Right lobe of liver (tissue), 6 donors: ENCODE measurements around the gene NDUFS3. TPM values are rescaled to one million over a fixed set of nuclear protein-coding genes. Genes with fewer than 3 reads are reported as not detected.

ENCODE experiments used
- ATAC-seq, 4 donors: fragments of 200-7000 bp; cut with Tn5 transposase; one replicate each; pipeline ENCODE4 v1.9.1; 2020; ENCODE audit warnings: mild to moderate bottlenecking in 4 of 4, moderate library complexity in 4 of 4
- DNase-seq, 3 donors: peaks; one replicate each; pipeline ENCODE4 v3.0.0-alpha.2; 2020
- H3K27ac ChIP-seq, 3 donors: fragments of 200-600 bp; one replicate each; pipeline ENCODE4 v1.8.0; 2022
- H3K27me3 ChIP-seq, 2 donors: fragments of 200-600 bp; one replicate each; pipeline ENCODE4 v1.8.0; 2022
- H3K36me3 ChIP-seq, 4 donors: fragments of 200-600 bp; sonication (generic) in 1 of 4; one replicate each; pipeline versions ENCODE4 v1.5.1 to v1.8.0; 2017 to 2022; ENCODE audit warnings: control low read depth in 1 of 4
- H3K4me1 ChIP-seq, 4 donors: fragments of 200-600 bp; sonication (generic) in 1 of 4; one replicate each; pipeline versions ENCODE4 v1.5.1 to v1.8.0; 2017 to 2022; ENCODE audit warnings: control low read depth in 1 of 4
- H3K4me3 ChIP-seq, 3 donors: fragments of 200-600 bp; one replicate each; pipeline ENCODE4 v1.8.0; 2022
- H3K9me3 ChIP-seq, 4 donors: fragments of 200-600 bp; sonication (generic) in 1 of 4; one replicate each; pipeline versions ENCODE4 v1.5.1 to v1.8.0; 2017 to 2022; ENCODE audit warnings: control low read depth in 1 of 4
- POLR2A ChIP-seq: fragments of 450-650 bp; IDR thresholded peaks from one replicate; pipeline ENCODE4 v1.6.1; 2017; ENCODE audit warnings: antibody characterized with exemption, mild to moderate bottlenecking
- WGBS: methylation state at CpG from one replicate; pipeline ENCODE4 v1.1.6; 2018; ENCODE audit warnings: low coverage, low lambda C conversion rate; ENCODE audit not compliant: insufficient coverage; ENCODE audit errors: missing lambda C conversion rate; 5-methylcytosine and 5-hydroxymethylcytosine counted together
- intact Hi-C, 2 donors: fragments of 100-400 bp; cut with DNase I; formaldehyde crosslinking; loops; one replicate each; pipeline versions ENCODE4 v1.11.2 to v1.14.1; 2022
- total RNA-seq, 6 experiments: library from RNA; depleted of rRNA in 2 of 6; stranded (reverse); fragments of >200 nt in 2 of 6; fragmentation: NEBNext Ultra II Directional in 3 of 6; extraction: Animal tissue kit (Norgen Biotek cat#: 25700) in 3 of 6; gene quantifications; one replicate each; pipeline versions ENCODE4 v1.1.0 to v1.2.4, GENCODE V29; 2016 to 2023
- TF ChIP-seq, protein P1 (sequence below), 4 donors: fragments of 200-600 bp in 3 of 4; fragments of 450-650 bp in 1 of 4; IDR thresholded peaks; one replicate each; pipeline versions ENCODE4 v1.5.1 to v1.8.0; 2016 to 2022; ENCODE audit warnings: antibody characterized with exemption in 4 of 4, mild to moderate bottlenecking in 2 of 4
- donor health status: DM: no; HTN: yes; CAD: no.
- donor health status: DM: no; HTN: no; CAD: no.
- donor health status: DM: no; HTN: no; CAD: no.
- donor health status: DM: no; HTN: yes; CAD: no.
- donor health status: DM: no; HTN: yes; CAD: no.

Gene NDUFS3
- total RNA-seq, 6 experiments from 2014 or later, result 53.3 to 64.1 (median 58.2) TPM

DNA sequence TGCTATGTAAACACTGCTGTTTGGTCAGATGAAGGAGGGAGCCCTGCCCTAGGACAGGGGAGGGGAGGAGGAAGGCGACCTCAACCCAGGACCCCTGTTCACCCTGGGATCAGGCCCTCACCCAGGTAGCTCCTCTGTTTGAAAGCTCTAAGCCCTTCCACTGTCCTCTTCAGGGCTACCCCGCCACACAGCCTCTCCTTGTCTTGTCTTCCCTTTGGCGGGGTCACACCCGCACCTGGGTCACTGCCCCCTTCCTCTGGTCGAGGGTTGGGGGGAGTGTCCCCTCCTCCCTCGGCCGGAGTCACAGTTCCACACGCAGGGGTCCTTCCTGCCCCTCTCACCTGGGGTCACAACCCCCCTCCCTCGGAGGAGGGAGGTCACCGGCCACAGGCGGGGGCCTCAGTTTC lies 13.9 kb upstream of the NDUFS3 start:
- H3K4me3 ChIP-seq, result peak overlapping the region; percentile 84 to 97 (median 91)
- H3K36me3 ChIP-seq, result no peaks in the 10 kb centered on the region
- no peak for DNase-seq
- 3% methylated on average over 7 of the region's 11 CpGs for WGBS
- no peak for TF ChIP-seq POLR2A
- TF ChIP-seq, protein P1, sequence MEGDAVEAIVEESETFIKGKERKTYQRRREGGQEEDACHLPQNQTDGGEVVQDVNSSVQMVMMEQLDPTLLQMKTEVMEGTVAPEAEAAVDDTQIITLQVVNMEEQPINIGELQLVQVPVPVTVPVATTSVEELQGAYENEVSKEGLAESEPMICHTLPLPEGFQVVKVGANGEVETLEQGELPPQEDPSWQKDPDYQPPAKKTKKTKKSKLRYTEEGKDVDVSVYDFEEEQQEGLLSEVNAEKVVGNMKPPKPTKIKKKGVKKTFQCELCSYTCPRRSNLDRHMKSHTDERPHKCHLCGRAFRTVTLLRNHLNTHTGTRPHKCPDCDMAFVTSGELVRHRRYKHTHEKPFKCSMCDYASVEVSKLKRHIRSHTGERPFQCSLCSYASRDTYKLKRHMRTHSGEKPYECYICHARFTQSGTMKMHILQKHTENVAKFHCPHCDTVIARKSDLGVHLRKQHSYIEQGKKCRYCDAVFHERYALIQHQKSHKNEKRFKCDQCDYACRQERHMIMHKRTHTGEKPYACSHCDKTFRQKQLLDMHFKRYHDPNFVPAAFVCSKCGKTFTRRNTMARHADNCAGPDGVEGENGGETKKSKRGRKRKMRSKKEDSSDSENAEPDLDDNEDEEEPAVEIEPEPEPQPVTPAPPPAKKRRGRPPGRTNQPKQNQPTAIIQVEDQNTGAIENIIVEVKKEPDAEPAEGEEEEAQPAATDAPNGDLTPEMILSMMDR (IDR thresholded peaks at IDR 0.05), result no peak
- H3K27me3 ChIP-seq, result no peaks in the 10 kb centered on the region
- peak overlapping the region; percentile 71 to 73 (median 73) for H3K27ac ChIP-seq
- intact Hi-C loops, result no loop called here
- H3K4me1 ChIP-seq, result peaks cover 0 to 9% (median 0%) of the 10 kb centered on the region in 4 donors
- H3K9me3 ChIP-seq, result no peaks in the 10 kb centered on the region
- ATAC-seq, result peak; percentile 12 to 44 (median 31)

- WGBS, result no CpG with 5 or more reads among the region's 86 CpGs
- H3K27me3 ChIP-seq, result no peaks in the 10 kb centered on the region
- TF ChIP-seq POLR2A, result peak; percentile 77
- TF ChIP-seq, protein P1 (IDR thresholded peaks at IDR 0.05), result no peak
- no peaks in the 10 kb centered on the region for H3K36me3 ChIP-seq
- ATAC-seq (peak; percentile 93 to 95 (median 94)), DNase-seq (peak; percentile 76 to 81 (median 80))
- peak within 1 kb of the TSS; percentile 71 to 73 (median 73) for H3K27ac ChIP-seq
- H3K4me3 ChIP-seq, result peak within 1 kb of the TSS; percentile 84 to 97 (median 91)
- peaks cover 0 to 12% (median 0%) of the 10 kb centered on the region in 4 donors for H3K4me1 ChIP-seq
- intact Hi-C loops, result no loop called here
- no peaks in the 10 kb centered on the region for H3K9me3 ChIP-seq
Observed at GRCh38 chr11:47565340-47566148, 13.3 kb upstream of the NDUFS3 start, which contains the start of gene PTPMT1. Gene PTPMT1 (plus strand): TSS chr11:47565599. CDS start chr11:47565623, 24 bp downstream.

DNA sequence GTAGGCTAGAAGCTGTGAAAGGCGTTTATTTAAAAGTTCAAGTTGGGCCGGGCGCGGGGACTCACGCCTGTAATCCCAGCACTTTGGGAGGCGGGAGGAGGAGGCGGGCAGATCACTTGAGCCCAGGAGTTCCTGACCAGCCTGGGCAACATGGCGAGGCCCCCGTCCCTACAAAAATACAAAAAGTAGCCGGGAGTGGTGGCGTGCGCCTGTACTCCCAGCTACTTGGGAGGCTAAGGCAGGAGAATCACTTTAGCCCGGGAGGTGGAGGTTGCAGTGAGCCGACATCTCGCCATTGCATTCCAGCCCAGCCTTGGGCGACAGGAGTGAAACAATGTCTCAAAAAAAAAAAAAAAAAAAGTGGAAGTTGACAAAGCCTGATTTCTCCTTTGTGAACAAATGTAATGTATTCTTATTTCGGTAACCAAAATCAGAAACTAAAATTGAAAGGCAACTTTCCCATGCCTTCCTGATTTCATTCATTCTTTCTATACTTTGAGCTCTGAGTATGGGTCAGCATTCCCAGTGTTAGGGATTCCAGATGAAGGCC lies 12.7 kb upstream of the NDUFS3 start:
- Histone ChIP-seq H3K9me3 (no peaks in the 10 kb centered on the region), H3K4me3 (peak overlapping the region; percentile 84 to 97 (median 91)), H3K4me1 (peaks cover 0 to 13% (median 0%) of the 10 kb centered on the region in 4 donors), H3K36me3 (peaks cover 0 to 4% (median 0%) of the 10 kb centered on the region in 4 donors), H3K27me3 (no peaks in the 10 kb centered on the region), H3K27ac (peak overlapping the region in 2 of 3 donors; percentile 71 to 73)
- TF ChIP-seq, protein P1 (IDR thresholded peaks at IDR 0.05), result no peak
- no peak for TF ChIP-seq POLR2A
- DNase-seq (peak in 1 of 3 donors; percentile 31), ATAC-seq (peak; percentile 36 to 49 (median 44))
- WGBS, result 8% methylated on average over 11 of the region's 17 CpGs
- intact Hi-C loops, result no loop called here

- no peak overlapping the region for H3K27ac ChIP-seq
- DNase-seq, result no peak
- H3K4me1 ChIP-seq, result peaks cover 0 to 34% (median 9%) of the 10 kb centered on the region in 4 donors
- peaks cover 0 to 23% (median 3%) of the 10 kb centered on the region in 4 donors for H3K36me3 ChIP-seq
- ATAC-seq, result no peak
- H3K9me3 ChIP-seq, result no peaks in the 10 kb centered on the region
- no peak overlapping the region for H3K4me3 ChIP-seq
- H3K27me3 ChIP-seq, result no peaks in the 10 kb centered on the region
- TF ChIP-seq, protein P1 (IDR thresholded peaks at IDR 0.05), result no peak
- TF ChIP-seq POLR2A, result no peak
- intact Hi-C loops, result no loop called here
- WGBS, result 93% methylated on average over 7 of the region's 7 CpGs
Observed at GRCh38 chr11:47569646-47570045, 9.2 kb upstream of the NDUFS3 start.
